H9 (cell line): ENCODE data around the gene L3MBTL1. TPM values are rescaled to one million over a fixed set of nuclear protein-coding genes. Genes with fewer than 3 reads are reported as not detected.

Experiments used
- DNase-seq: peaks from one replicate; pipeline ENCODE4 v3.0.0-alpha.2; 2017
- H2AFZ ChIP-seq: one replicate; pipeline ENCODE4 v1.6.1; 2013; ENCODE audit warnings: mild to moderate bottlenecking, low read length, control low read depth, moderate library complexity
- H2AK5ac ChIP-seq: 2 replicates; pipeline ENCODE4 v1.6.1; 2013; ENCODE audit warnings: low read length, control low read depth, mixed read lengths; ENCODE audit not compliant: insufficient read length
- H2BK120ac ChIP-seq: one replicate; pipeline ENCODE4 v1.6.1; 2013; ENCODE audit warnings: low read depth, mild to moderate bottlenecking, low read length, control low read depth, inconsistent platforms; ENCODE audit not compliant: poor library complexity, severe bottlenecking
- H2BK12ac ChIP-seq: 2 replicates; pipeline ENCODE4 v1.6.1; 2013; ENCODE audit warnings: low read length, control low read depth, mixed read lengths, low read depth; ENCODE audit not compliant: insufficient read length
- H2BK15ac ChIP-seq: 2 replicates; pipeline ENCODE4 v1.6.1; 2013; ENCODE audit warnings: low read depth, low read length, control low read depth
- H2BK20ac ChIP-seq: one replicate; pipeline ENCODE4 v1.6.1; 2013; ENCODE audit warnings: low read depth, mild to moderate bottlenecking, low read length, control low read depth, inconsistent platforms; ENCODE audit not compliant: poor library complexity, severe bottlenecking
- H2BK5ac ChIP-seq: 2 replicates; pipeline ENCODE4 v1.6.1; 2013; ENCODE audit warnings: low read length, control low read depth, mixed read lengths; ENCODE audit not compliant: insufficient read length
- H3K14ac ChIP-seq: 2 replicates; pipeline ENCODE4 v1.6.1; 2013; ENCODE audit warnings: low read length, control low read depth; ENCODE audit not compliant: insufficient read depth
- H3K18ac ChIP-seq: 2 replicates; pipeline ENCODE4 v1.6.1; 2013; ENCODE audit warnings: low read depth, mild to moderate bottlenecking, mixed read lengths, low read length, control low read depth; ENCODE audit not compliant: insufficient read length
- H3K23ac ChIP-seq: 2 replicates; pipeline ENCODE4 v1.6.1; 2013; ENCODE audit warnings: low read length, control low read depth, mixed read lengths, low read depth; ENCODE audit not compliant: insufficient read length
- H3K23me2 ChIP-seq: 2 replicates; pipeline ENCODE4 v1.6.1; 2013; ENCODE audit warnings: low read depth, mild to moderate bottlenecking, mixed read lengths, low read length, control low read depth; ENCODE audit not compliant: insufficient read length, poor library complexity, severe bottlenecking
- H3K27ac ChIP-seq: 2 replicates; pipeline ENCODE4 v1.5.1; 2013; ENCODE audit warnings: low read length, control low read depth, mixed read lengths, low read depth; ENCODE audit not compliant: insufficient read length
- H3K27me3 ChIP-seq: 2 replicates; pipeline ENCODE4 v1.6.1; 2013; ENCODE audit warnings: low read length, control low read depth, inconsistent platforms; ENCODE audit not compliant: insufficient read depth
- H3K4ac ChIP-seq: 2 replicates; pipeline ENCODE4 v1.6.1; 2013; ENCODE audit warnings: low read depth, mild to moderate bottlenecking, control low read depth, inconsistent platforms, low read length, moderate library complexity
- H3K4me1 ChIP-seq: 2 replicates; pipeline ENCODE4 v1.6.1; 2013; ENCODE audit warnings: low read length, control low read depth, inconsistent platforms; ENCODE audit not compliant: insufficient read depth
- H3K4me2 ChIP-seq: 2 replicates; pipeline ENCODE4 v1.6.1; 2013; ENCODE audit warnings: low read length, control low read depth, mixed read lengths; ENCODE audit not compliant: insufficient read length, insufficient read depth
- H3K56ac ChIP-seq: 2 replicates; pipeline ENCODE4 v1.6.1; 2013; ENCODE audit warnings: low read depth, mild to moderate bottlenecking, mixed read lengths, low read length, control low read depth; ENCODE audit not compliant: insufficient read length
- H3K79me1 ChIP-seq: 2 replicates; pipeline ENCODE4 v1.6.1; 2013; ENCODE audit warnings: low read depth, mild to moderate bottlenecking, moderate library complexity, low read length, control low read depth, inconsistent platforms; ENCODE audit not compliant: insufficient read depth, poor library complexity, severe bottlenecking
- H3K79me2 ChIP-seq: 2 replicates; pipeline ENCODE4 v1.6.1; 2013; ENCODE audit warnings: low read length, control low read depth, inconsistent platforms; ENCODE audit not compliant: insufficient read depth
- H3K9ac ChIP-seq: 2 replicates; pipeline ENCODE4 v1.6.1; 2013; ENCODE audit warnings: low read length, control low read depth, mixed read lengths; ENCODE audit not compliant: insufficient read length; ENCODE audit errors: extremely low read depth
- H3K9me3 ChIP-seq: one replicate; pipeline ENCODE4 v1.6.1; 2013; ENCODE audit warnings: low read depth, low read length, inconsistent platforms; ENCODE audit not compliant: control insufficient read depth
- H3T11ph ChIP-seq: one replicate; pipeline ENCODE4 v1.6.1; 2013; ENCODE audit warnings: mild to moderate bottlenecking, low read length, control low read depth, inconsistent platforms
- H4K20me1 ChIP-seq: one replicate; pipeline ENCODE4 v1.6.1; 2013; ENCODE audit not compliant: control insufficient read depth, insufficient read length, insufficient read depth
- H4K5ac ChIP-seq: 2 replicates; pipeline ENCODE4 v1.6.1; 2013; ENCODE audit warnings: low read depth, mild to moderate bottlenecking, mixed read lengths, low read length, control low read depth; ENCODE audit not compliant: insufficient read length
- H4K8ac ChIP-seq: replicated peaks from 2 replicates; pipeline ENCODE4 v1.6.1; 2013; ENCODE audit warnings: low read length, control low read depth, mixed read lengths, low read depth; ENCODE audit not compliant: insufficient read length
- H4K91ac ChIP-seq: 2 replicates; pipeline ENCODE4 v1.6.1; 2013; ENCODE audit warnings: low read depth, mild to moderate bottlenecking, moderate library complexity, mixed read lengths, low read length, control low read depth; ENCODE audit not compliant: insufficient read length
- H3K27ac Mint-ChIP-seq, 3 experiments: 2 replicates in 2 of 3; 3 replicates in 1 of 3; pipeline ENCODE4 v1.8.0; 2020 to 2021; ENCODE audit warnings: mixed read lengths in 3 of 3, mild to moderate bottlenecking in 1 of 3, moderate library complexity in 1 of 3
- H3K27me3 Mint-ChIP-seq: 2 replicates; pipeline ENCODE4 v1.8.0; 2021; ENCODE audit warnings: low read depth, mild to moderate bottlenecking, moderate library complexity, mixed read lengths
- H3K36me3 Mint-ChIP-seq, 3 experiments: 2 replicates in 2 of 3; 3 replicates in 1 of 3; pipeline ENCODE4 v1.8.0; 2020 to 2021; ENCODE audit warnings: low read depth in 3 of 3, mixed read lengths in 3 of 3; ENCODE audit not compliant: insufficient read depth in 1 of 3
- H3K4me1 Mint-ChIP-seq, 2 experiments: 2 replicates each; pipeline ENCODE4 v1.8.0; 2020; ENCODE audit warnings: mixed read lengths in 2 of 2
- H3K4me3 Mint-ChIP-seq, 2 experiments: 2 replicates in 1 of 2; 3 replicates in 1 of 2; pipeline ENCODE4 v1.8.0; 2020 to 2021; ENCODE audit warnings: mild to moderate bottlenecking in 2 of 2, mixed read lengths in 2 of 2, moderate library complexity in 1 of 2
- H3K9me3 Mint-ChIP-seq, 2 experiments: 2 replicates in 1 of 2; 3 replicates in 1 of 2; pipeline ENCODE4 v1.8.0; 2020; ENCODE audit warnings: mild to moderate bottlenecking in 2 of 2, mixed read lengths in 2 of 2, moderate library complexity in 1 of 2
- WGBS: extraction: QIAGEN DNeasy Blood & Tissue Kit; methylation state at CpG from one replicate; pipeline ENCODE4 v1.1.7; 2013; ENCODE audit warnings: missing lambda C conversion rate, low lambda C conversion rate, mixed read lengths; ENCODE audit not compliant: insufficient read length; ENCODE audit errors: extremely low coverage; 5-methylcytosine and 5-hydroxymethylcytosine counted together
- total RNA-seq: library from RNA; stranded (reverse); gene quantifications from 2 replicates; pipeline ENCODE4 v1.2.1, GENCODE V29; 2021
- TF ChIP-seq, protein P1 (sequence below): fragments of 200-600 bp; sonication (generic); conservative IDR thresholded peaks from 3 replicates; pipeline ENCODE4 v1.8.0; 2021; ENCODE audit warnings: antibody characterized with exemption, mild to moderate bottlenecking

Gene L3MBTL1
- total RNA-seq, 1 experiment from 2014 or later: 19.9 TPM

GRCh38 chr20:43542674-43543073 is 35.2 kb downstream of the L3MBTL1 start:
- peaks cover 16 to 42% (median 38%) of the 10 kb centered on the region in 3 experiments for H3K36me3 Mint-ChIP-seq
- Histone ChIP-seq H4K91ac (no peak overlapping the region), H2BK120ac (no peak overlapping the region), H2AFZ (no peak overlapping the region), H3K79me1 (no peaks in the 10 kb centered on the region), H2BK20ac (no peak overlapping the region), H3K4me1 (no peaks in the 10 kb centered on the region), H3K9ac (no peak overlapping the region), H4K20me1 (no peaks in the 10 kb centered on the region), H3K23me2 (no peaks in the 10 kb centered on the region), H4K5ac (no peak overlapping the region), H3K23ac (no peak overlapping the region), H3K4me2 (no peak overlapping the region), H3T11ph (no peak overlapping the region), H2AK5ac (no peak overlapping the region), H3K79me2 (no peaks in the 10 kb centered on the region), H3K9me3 (no peaks in the 10 kb centered on the region), H3K56ac (no peak overlapping the region), H3K18ac (no peak overlapping the region), H3K27me3 (no peaks in the 10 kb centered on the region), H2BK15ac (no peak overlapping the region), H2BK12ac (no peak overlapping the region), H2BK5ac (no peak overlapping the region), H3K4ac (no peak overlapping the region), H4K8ac (no peak overlapping the region), H3K27ac (no peak overlapping the region), H3K14ac (no peak overlapping the region)
- DNase-seq: no peak
- H3K4me1 Mint-ChIP-seq: no peaks in the 10 kb centered on the region
- no peaks in the 10 kb centered on the region for H3K27me3 Mint-ChIP-seq
- no CpG with 5 or more reads among the region's 4 CpGs for WGBS
- no peak overlapping the region for H3K27ac Mint-ChIP-seq
- TF ChIP-seq, protein P1, sequence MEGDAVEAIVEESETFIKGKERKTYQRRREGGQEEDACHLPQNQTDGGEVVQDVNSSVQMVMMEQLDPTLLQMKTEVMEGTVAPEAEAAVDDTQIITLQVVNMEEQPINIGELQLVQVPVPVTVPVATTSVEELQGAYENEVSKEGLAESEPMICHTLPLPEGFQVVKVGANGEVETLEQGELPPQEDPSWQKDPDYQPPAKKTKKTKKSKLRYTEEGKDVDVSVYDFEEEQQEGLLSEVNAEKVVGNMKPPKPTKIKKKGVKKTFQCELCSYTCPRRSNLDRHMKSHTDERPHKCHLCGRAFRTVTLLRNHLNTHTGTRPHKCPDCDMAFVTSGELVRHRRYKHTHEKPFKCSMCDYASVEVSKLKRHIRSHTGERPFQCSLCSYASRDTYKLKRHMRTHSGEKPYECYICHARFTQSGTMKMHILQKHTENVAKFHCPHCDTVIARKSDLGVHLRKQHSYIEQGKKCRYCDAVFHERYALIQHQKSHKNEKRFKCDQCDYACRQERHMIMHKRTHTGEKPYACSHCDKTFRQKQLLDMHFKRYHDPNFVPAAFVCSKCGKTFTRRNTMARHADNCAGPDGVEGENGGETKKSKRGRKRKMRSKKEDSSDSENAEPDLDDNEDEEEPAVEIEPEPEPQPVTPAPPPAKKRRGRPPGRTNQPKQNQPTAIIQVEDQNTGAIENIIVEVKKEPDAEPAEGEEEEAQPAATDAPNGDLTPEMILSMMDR: no peak
- peaks cover 10 to 11% of the 10 kb centered on the region in 2 experiments for H3K9me3 Mint-ChIP-seq
- no peak overlapping the region for H3K4me3 Mint-ChIP-seq
